ENCODE results near the gene PDXDC1. TPM values are rescaled to one million over a fixed set of nuclear protein-coding genes. Genes with fewer than 3 reads are reported as not detected.
A peak's percentile ranks its signal among the peaks of the same experiment; 100 is the strongest.
"Not testable (repeated sequence)": the region's sequence is repeated elsewhere in the genome, so short reads cannot be mapped to it uniquely, and the experiment has no call there.

Gene PDXDC1
- total and polyA plus RNA-seq, 4 experiments from 2014 or later = 11.1 to 86.7 (median 60.6) TPM

GRCh38 chr16:15002448-15002847 lies 27.6 kb downstream of the PDXDC1 start:
- intact Hi-C loops (cut with micrococcal nuclease); H3K27me3 ChIP-seq (ENCODE audit: insufficient read depth, low read length); H3K27ac ChIP-seq (ENCODE audit: low read depth, low read length); H3K4me1 Mint-ChIP-seq; CTCF ChIA-PET (ENCODE audit: partially characterized antibody); H3K27ac Mint-ChIP-seq; H3K36me3 ChIP-seq (ENCODE audit: insufficient read depth, low read length); H3K4me3 ChIP-seq (ENCODE audit: low read length in 2 of 2); H3K27me3 Mint-ChIP-seq; POLR2A ChIA-PET (ENCODE audit: partially characterized antibody); H3K9me3 ChIP-seq (ENCODE audit: control insufficient read depth in 1 of 2, low read length in 2 of 2); H3K4me1 ChIP-seq (ENCODE audit: insufficient read depth, low read length); DNase-seq; H3K4me3 Mint-ChIP-seq; H3K9me3 Mint-ChIP-seq: not testable (repeated sequence)
- H3K36me3 Mint-ChIP-seq = peaks cover 40 to 49% of the 10 kb centered on the region in 2 donors

- intact Hi-C loops (cut with micrococcal nuclease); H3K27me3 ChIP-seq (ENCODE audit: insufficient read depth, low read length); H3K9me3 Mint-ChIP-seq; DNase-seq; H3K27ac ChIP-seq (ENCODE audit: low read depth, low read length); H3K36me3 ChIP-seq (ENCODE audit: insufficient read depth, low read length); H3K4me1 Mint-ChIP-seq; H3K9me3 ChIP-seq (ENCODE audit: control insufficient read depth in 1 of 2, low read length in 2 of 2); POLR2A ChIA-PET (ENCODE audit: partially characterized antibody); H3K27me3 Mint-ChIP-seq; H3K4me3 ChIP-seq (ENCODE audit: low read length in 2 of 2); H3K4me1 ChIP-seq (ENCODE audit: insufficient read depth, low read length); CTCF ChIA-PET (ENCODE audit: partially characterized antibody); H3K4me3 Mint-ChIP-seq: not testable (repeated sequence)
- Mint-ChIP-seq H3K36me3 (peaks cover 48 to 50% of the 10 kb centered on the region in 2 donors), H3K27ac (peak overlapping the region in 3 of 7 donors; percentile 1 to 72 (median 51))
These were observed 30.7 kb downstream of the PDXDC1 start for GRCh38 chr16:15005357-15006132.

- H3K9me3 ChIP-seq (ENCODE audit: control insufficient read depth in 1 of 2, low read length in 2 of 2); H3K4me3 Mint-ChIP-seq; H3K9me3 Mint-ChIP-seq; POLR2A ChIA-PET (ENCODE audit: partially characterized antibody); H3K4me1 ChIP-seq (ENCODE audit: insufficient read depth, low read length); H3K27ac ChIP-seq (ENCODE audit: low read depth, low read length); intact Hi-C loops (cut with micrococcal nuclease); H3K4me3 ChIP-seq (ENCODE audit: low read length in 2 of 2); DNase-seq; H3K36me3 ChIP-seq (ENCODE audit: insufficient read depth, low read length); H3K27me3 ChIP-seq (ENCODE audit: insufficient read depth, low read length); H3K27me3 Mint-ChIP-seq; CTCF ChIA-PET (ENCODE audit: partially characterized antibody): not testable (repeated sequence)
- peak overlapping the region in 3 of 7 donors; percentile 25 to 73 (median 62) for H3K27ac Mint-ChIP-seq
- peaks cover 52% of the 10 kb centered on the region in 2 donors for H3K36me3 Mint-ChIP-seq
- peaks cover 7 to 32% (median 13%) of the 10 kb centered on the region in 4 donors for H3K4me1 Mint-ChIP-seq
These were observed 33.8 kb downstream of the PDXDC1 start for GRCh38 chr16:15008647-15009046.

- Histone ChIP-seq H3K36me3 (ENCODE audit: insufficient read depth, low read length) (peaks cover 11% of the 10 kb centered on the region), H3K4me1 (ENCODE audit: insufficient read depth, low read length) (peaks cover 21% of the 10 kb centered on the region)
- Mint-ChIP-seq H3K36me3 (peaks cover 37 to 48% of the 10 kb centered on the region in 2 donors), H3K27ac (peak overlapping the region in 6 of 7 donors; percentile 43 to 98 (median 89)), H3K4me3 (peak overlapping the region in 1 of 8 donors; percentile 54), H3K4me1 (peaks cover 19 to 59% (median 30%) of the 10 kb centered on the region in 4 donors)
- H3K9me3 ChIP-seq (ENCODE audit: control insufficient read depth in 1 of 2, low read length in 2 of 2); H3K27ac ChIP-seq (ENCODE audit: low read depth, low read length); DNase-seq; H3K4me3 ChIP-seq (ENCODE audit: low read length in 2 of 2); H3K27me3 Mint-ChIP-seq; H3K9me3 Mint-ChIP-seq; intact Hi-C loops (cut with micrococcal nuclease); H3K27me3 ChIP-seq (ENCODE audit: insufficient read depth, low read length): not testable (repeated sequence)
- CTCF ChIA-PET (ENCODE audit: partially characterized antibody) = interaction anchor here (1.2 kb wide), 1 partner anchor 9 kb away, joined by 4 read pairs; no protein-coding TSS in a partner anchor
- POLR2A ChIA-PET (ENCODE audit: partially characterized antibody) = interaction anchor here (2.5 kb wide), 1 partner anchor 38 kb away, joined by 14 read pairs; the partner anchor contains the start of gene PDXDC1
These were observed 38.1 kb downstream of the PDXDC1 start for GRCh38 chr16:15012941-15013340.

GRCh38 chr16:15015671-15016070 lies 40.8 kb downstream of the PDXDC1 start:
- H3K27ac ChIP-seq (ENCODE audit: low read depth, low read length); H3K9me3 ChIP-seq (ENCODE audit: control insufficient read depth in 1 of 2, low read length in 2 of 2); POLR2A ChIA-PET (ENCODE audit: partially characterized antibody); H3K27me3 ChIP-seq (ENCODE audit: insufficient read depth, low read length); H3K4me3 Mint-ChIP-seq; H3K4me3 ChIP-seq (ENCODE audit: low read length in 2 of 2); H3K27me3 Mint-ChIP-seq; CTCF ChIA-PET (ENCODE audit: partially characterized antibody); DNase-seq; H3K9me3 Mint-ChIP-seq: not testable (repeated sequence)
- intact Hi-C loops (cut with micrococcal nuclease) = loop anchor here (2.0 kb wide), 1 partner anchor 41 kb away; the partner anchor contains the start of gene NTAN1
- peaks cover 21% of the 10 kb centered on the region for H3K4me1 ChIP-seq (ENCODE audit: insufficient read depth, low read length)
- H3K36me3 Mint-ChIP-seq = peaks cover 26 to 48% of the 10 kb centered on the region in 2 donors
- H3K4me1 Mint-ChIP-seq = peaks cover 17 to 55% (median 30%) of the 10 kb centered on the region in 4 donors
- peak overlapping the region in 3 of 7 donors; percentile 10 to 91 (median 19) for H3K27ac Mint-ChIP-seq
- peaks cover 19% of the 10 kb centered on the region for H3K36me3 ChIP-seq (ENCODE audit: insufficient read depth, low read length)

GRCh38 chr16:15016354-15016753 lies 41.5 kb downstream of the PDXDC1 start:
- POLR2A ChIA-PET (ENCODE audit: partially characterized antibody); H3K9me3 Mint-ChIP-seq; CTCF ChIA-PET (ENCODE audit: partially characterized antibody); H3K27me3 Mint-ChIP-seq; DNase-seq; H3K4me3 ChIP-seq (ENCODE audit: low read length in 2 of 2); H3K4me3 Mint-ChIP-seq; H3K27me3 ChIP-seq (ENCODE audit: insufficient read depth, low read length); intact Hi-C loops (cut with micrococcal nuclease); H3K9me3 ChIP-seq (ENCODE audit: control insufficient read depth in 1 of 2, low read length in 2 of 2); H3K27ac ChIP-seq (ENCODE audit: low read depth, low read length): not testable (repeated sequence)
- Mint-ChIP-seq H3K27ac (peak overlapping the region; percentile 60 to 91 (median 80)), H3K4me1 (peaks cover 16 to 53% (median 29%) of the 10 kb centered on the region in 4 donors), H3K36me3 (peaks cover 22 to 47% of the 10 kb centered on the region in 2 donors)
- Histone ChIP-seq H3K4me1 (ENCODE audit: insufficient read depth, low read length) (peaks cover 22% of the 10 kb centered on the region), H3K36me3 (ENCODE audit: insufficient read depth, low read length) (peaks cover 19% of the 10 kb centered on the region)

GRCh38 chr16:15016951-15017580 lies 42.2 kb downstream of the PDXDC1 start:
- H3K27me3 Mint-ChIP-seq; H3K4me3 ChIP-seq (ENCODE audit: low read length in 2 of 2); CTCF ChIA-PET (ENCODE audit: partially characterized antibody); POLR2A ChIA-PET (ENCODE audit: partially characterized antibody); H3K9me3 ChIP-seq (ENCODE audit: control insufficient read depth in 1 of 2, low read length in 2 of 2); H3K27ac ChIP-seq (ENCODE audit: low read depth, low read length); H3K27me3 ChIP-seq (ENCODE audit: insufficient read depth, low read length); H3K4me3 Mint-ChIP-seq; intact Hi-C loops (cut with micrococcal nuclease); H3K9me3 Mint-ChIP-seq; DNase-seq: not testable (repeated sequence)
- Mint-ChIP-seq H3K4me1 (peaks cover 19 to 52% (median 35%) of the 10 kb centered on the region in 4 donors), H3K27ac (peak overlapping the region in 6 of 7 donors; percentile 68 to 91 (median 88)), H3K36me3 (peaks cover 22 to 53% of the 10 kb centered on the region in 2 donors)
- peaks cover 29% of the 10 kb centered on the region for H3K4me1 ChIP-seq (ENCODE audit: insufficient read depth, low read length)
- peaks cover 19% of the 10 kb centered on the region for H3K36me3 ChIP-seq (ENCODE audit: insufficient read depth, low read length)

Data from CD4-positive, alpha-beta memory T cell (primary cell).